GM12873 (cell line): ENCODE measurements around the gene ADORA2A.

Source experiments
- TF ChIP-seq, protein P1 (sequence below): IDR thresholded peaks from 2 replicates; pipeline ENCODE4 v1.5.1; 2012; ENCODE audit warnings: low read depth, mild to moderate bottlenecking, moderate library complexity, low read length, control low read depth; ENCODE audit not compliant: insufficient read depth; ENCODE audit errors: missing control alignments

Gene ADORA2A

DNA sequence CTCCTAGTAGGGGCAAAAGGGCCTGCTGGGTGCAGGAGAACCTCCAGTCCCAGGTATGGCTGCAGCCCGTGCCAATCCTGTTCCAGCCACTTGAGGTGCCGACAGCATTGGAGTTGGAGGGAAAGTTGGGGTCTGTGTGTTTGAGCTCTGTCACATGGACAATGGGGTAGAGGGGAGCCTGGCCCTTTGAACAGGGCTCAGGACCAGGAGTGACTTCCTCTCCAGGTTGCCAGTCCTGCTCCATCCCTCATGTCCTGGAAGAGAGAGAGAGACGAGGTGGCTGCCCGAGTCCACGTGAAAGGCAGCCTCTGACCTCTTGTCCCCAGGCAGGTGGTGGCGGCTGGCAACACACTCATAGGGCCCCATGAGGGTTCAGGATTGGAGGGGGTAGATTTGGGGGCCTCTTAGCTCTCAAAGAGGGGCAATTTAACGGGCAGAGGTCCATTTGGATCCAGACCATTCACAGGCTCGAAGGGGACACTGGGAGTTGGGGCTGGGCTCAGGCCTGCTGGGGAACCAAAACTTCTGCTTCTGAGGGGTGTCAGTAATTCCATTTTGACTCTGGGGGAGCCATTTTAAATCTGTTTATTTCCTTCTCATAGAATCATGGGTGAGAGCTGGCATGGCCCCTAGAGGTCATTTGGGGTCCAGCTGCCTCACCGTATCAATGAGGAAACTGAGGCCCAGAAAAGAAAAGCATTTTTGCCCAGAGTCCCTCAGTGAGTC is 4.1 kb downstream of the ADORA2A start:
- TF ChIP-seq, protein P1, sequence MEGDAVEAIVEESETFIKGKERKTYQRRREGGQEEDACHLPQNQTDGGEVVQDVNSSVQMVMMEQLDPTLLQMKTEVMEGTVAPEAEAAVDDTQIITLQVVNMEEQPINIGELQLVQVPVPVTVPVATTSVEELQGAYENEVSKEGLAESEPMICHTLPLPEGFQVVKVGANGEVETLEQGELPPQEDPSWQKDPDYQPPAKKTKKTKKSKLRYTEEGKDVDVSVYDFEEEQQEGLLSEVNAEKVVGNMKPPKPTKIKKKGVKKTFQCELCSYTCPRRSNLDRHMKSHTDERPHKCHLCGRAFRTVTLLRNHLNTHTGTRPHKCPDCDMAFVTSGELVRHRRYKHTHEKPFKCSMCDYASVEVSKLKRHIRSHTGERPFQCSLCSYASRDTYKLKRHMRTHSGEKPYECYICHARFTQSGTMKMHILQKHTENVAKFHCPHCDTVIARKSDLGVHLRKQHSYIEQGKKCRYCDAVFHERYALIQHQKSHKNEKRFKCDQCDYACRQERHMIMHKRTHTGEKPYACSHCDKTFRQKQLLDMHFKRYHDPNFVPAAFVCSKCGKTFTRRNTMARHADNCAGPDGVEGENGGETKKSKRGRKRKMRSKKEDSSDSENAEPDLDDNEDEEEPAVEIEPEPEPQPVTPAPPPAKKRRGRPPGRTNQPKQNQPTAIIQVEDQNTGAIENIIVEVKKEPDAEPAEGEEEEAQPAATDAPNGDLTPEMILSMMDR = no peak

DNA sequence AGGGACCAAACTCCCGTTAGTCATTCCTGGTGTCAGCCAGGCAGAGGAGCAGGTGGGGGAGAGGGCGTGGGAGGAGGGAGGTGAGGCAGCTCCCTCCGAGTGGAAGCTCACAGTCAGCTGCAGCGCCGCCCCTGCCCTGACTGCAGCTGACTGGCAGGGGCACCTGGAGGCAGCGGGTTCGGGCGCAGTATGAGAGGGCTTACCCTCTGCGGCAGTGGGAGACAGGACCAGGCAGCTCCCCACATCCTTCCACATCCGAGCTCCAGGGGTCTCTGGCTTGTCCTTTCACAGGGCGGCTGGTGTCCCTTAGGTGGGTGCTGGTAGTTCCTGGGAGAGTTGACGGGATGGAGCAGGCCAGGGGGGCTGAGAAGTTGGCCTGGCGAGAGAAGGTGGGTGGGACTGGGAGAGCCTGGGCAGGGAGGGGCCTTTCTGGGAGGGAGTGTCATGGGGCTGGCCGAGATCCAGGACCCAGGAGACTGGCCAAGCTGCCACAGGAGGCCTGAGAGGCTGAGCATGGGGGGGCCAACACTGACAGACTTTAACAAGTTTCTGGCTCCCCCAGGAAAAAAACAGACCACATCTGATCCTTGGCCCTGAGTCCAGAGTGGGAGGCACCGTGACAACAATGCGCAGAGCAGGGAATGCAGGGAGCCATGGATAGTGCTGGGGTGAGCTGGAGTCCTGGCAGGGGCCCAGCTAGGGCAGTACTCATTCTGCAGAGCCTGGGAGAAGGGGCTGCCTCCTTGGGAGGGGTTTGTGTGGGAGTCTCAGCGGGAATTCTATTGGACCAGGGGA is 4.9 kb downstream of the ADORA2A start:
- TF ChIP-seq, protein P1 = no peak

DNA sequence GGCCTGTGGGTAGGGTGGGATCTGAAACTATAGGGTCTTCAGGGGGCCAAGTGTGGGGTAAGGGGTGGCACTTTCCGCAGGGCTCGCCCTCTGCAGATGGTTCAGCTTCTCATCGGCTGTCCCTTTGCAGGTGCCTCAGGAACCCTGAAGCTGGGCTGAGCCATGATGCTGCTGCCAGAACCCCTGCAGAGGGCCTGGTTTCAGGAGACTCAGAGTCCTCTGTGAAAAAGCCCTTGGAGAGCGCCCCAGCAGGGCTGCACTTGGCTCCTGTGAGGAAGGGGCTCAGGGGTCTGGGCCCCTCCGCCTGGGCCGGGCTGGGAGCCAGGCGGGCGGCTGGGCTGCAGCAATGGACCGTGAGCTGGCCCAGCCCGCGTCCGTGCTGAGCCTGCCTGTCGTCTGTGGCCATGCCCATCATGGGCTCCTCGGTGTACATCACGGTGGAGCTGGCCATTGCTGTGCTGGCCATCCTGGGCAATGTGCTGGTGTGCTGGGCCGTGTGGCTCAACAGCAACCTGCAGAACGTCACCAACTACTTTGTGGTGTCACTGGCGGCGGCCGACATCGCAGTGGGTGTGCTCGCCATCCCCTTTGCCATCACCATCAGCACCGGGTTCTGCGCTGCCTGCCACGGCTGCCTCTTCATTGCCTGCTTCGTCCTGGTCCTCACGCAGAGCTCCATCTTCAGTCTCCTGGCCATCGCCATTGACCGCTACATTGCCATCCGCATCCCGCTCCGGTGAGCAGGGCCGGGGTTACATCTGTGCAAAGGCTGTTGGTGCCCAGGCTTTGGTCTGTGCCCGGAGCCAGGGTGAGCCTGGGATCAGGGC is 5.8 kb downstream of the ADORA2A start:
- TF ChIP-seq, protein P1 = no peak

DNA sequence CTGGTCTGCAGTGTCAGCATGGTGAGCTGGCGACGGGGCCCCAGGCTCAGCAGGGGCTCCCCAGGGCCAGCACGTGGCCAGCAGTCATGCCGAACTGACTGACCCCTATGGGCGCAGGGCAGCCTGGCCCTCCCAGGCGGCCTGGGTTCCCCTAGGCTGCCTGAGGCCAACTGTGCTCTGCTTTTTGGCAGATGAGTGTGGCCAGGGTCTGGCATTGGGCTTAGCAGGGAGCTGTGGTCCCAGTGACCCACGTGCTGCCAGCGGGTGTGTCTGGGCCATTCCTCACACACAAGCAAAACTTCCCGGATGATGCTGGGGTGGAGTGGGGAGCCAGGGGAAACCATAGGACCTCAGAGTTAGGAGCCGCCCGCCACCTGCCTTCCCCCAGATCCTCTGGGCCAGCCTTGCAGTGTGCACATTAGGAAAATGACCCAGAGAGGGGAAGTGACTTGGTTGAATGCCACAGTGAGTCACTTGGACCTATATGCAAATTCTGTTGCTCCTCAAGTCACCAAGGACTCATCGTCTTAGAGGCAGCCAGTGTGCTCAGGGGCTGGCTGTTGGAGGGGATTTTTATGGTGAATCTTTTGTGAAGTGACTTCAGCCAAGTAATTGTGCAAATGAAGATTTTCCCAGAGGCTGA is 6.5 kb downstream of the ADORA2A start:
- TF ChIP-seq, protein P1 = no peak

DNA sequence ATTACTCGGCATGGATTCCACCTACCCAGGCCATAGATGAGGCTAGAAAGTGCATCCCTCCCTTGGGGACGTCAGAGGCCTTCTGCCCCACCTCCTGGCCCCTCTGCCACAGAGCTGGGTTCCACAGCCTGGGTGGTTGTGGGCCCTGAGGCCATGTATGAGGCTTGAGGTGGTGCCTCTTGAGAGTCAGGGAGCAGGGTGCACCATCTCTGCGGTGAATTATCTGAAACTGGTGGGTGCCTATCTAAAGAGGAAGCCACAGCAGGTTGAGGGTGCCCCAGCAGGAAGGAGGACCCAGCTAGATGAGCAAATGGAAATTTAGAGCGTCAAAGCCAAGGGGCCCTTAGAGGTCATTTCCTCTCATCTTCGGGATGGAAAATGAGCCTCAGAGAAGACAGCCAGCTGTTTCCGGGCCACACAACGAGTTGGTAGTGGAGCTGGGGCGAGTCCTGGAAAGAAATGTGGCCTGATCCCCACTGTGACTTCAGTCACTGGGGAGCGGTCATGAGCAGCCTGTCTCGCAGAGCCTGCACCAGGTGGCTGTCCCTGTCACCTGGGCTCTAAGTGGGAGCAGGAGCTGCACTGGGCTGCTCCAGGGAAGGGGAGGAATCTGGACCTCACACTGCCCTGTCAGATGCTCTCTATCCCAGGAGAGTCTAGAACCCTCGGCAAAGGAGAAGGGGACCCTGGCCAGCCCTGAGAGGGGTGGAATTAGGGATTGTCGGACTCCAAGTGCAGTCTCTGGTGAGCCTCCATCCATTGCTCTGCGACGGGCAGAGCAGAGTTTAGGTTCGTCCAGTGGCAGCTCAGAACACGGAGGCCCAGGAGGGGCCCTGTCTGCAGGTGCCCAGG is 7.3 kb downstream of the ADORA2A start:
- TF ChIP-seq, protein P1 = no peak

DNA sequence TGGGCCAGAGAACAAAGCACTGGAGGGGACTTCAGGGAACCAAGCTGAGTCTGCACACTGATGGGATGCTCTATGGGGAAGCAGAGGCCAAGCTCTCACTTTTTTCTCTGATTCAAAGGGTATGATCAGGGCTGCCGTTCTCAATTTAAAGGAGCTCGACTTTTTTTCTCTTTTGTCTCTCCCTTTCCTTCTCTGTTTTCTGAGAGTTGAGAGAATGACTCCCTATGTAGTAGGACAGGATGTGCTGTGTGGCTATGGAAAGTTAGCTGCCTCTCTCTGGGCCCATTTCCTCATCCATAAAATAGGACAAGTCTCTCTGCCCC is 7.9 kb downstream of the ADORA2A start:
- TF ChIP-seq, protein P1 = no peak
